ACHN (cell line): ENCODE data around the gene PDE4D.
"Not testable (repeated sequence)": the region's sequence is repeated elsewhere in the genome, so short reads cannot be mapped to it uniquely, and the experiment has no call there.

Source experiments
- DNase-seq: peaks from one replicate; pipeline ENCODE4 v3.0.0-alpha.2; 2015
- in situ Hi-C: cut with HindIII; loops from 2 replicates; pipeline ENCODE4 v1.10.0; 2017; ENCODE audit warnings: low sequenced_read_pairs, low pct_ligation_motif_present, low pct_unique_long_range_greater_than_20kb

Gene PDE4D

GRCh38 chr5:59758566-59758965 is 135.0 kb downstream of the PDE4D start:
- DNase-seq: no peak
- in situ Hi-C loops: no loop called here

GRCh38 chr5:59757442-59757841 is 136.1 kb downstream of the PDE4D start:
- in situ Hi-C loops: no loop called here
- no peak for DNase-seq

GRCh38 chr5:59756373-59757035 is 137.0 kb downstream of the PDE4D start:
- in situ Hi-C loops: no loop called here
- DNase-seq: peak; percentile 78

- in situ Hi-C loops: no loop called here
- DNase-seq: no peak
These were observed 138.1 kb downstream of the PDE4D start for GRCh38 chr5:59755476-59755875.

DNA sequence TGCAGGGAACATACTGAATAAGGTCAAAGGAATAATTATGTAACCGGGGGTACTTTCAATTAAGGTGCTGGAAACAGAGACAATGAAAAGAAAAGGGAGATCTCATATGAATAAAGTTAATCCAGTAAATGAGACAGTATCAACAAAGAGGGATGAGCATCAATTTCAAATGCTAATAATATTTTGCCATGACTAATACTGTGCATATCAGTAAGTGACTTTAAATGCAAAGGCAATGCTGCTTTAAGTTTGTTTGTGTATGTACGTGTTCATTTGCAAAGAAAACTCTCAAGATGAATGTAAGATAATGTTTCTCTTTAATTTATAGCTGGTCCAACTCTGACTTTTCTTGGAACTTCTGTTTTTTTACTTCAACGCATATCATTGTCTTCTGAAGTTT is 139.9 kb downstream of the PDE4D start:
- DNase-seq: no peak
- in situ Hi-C loops: no loop called here

DNA sequence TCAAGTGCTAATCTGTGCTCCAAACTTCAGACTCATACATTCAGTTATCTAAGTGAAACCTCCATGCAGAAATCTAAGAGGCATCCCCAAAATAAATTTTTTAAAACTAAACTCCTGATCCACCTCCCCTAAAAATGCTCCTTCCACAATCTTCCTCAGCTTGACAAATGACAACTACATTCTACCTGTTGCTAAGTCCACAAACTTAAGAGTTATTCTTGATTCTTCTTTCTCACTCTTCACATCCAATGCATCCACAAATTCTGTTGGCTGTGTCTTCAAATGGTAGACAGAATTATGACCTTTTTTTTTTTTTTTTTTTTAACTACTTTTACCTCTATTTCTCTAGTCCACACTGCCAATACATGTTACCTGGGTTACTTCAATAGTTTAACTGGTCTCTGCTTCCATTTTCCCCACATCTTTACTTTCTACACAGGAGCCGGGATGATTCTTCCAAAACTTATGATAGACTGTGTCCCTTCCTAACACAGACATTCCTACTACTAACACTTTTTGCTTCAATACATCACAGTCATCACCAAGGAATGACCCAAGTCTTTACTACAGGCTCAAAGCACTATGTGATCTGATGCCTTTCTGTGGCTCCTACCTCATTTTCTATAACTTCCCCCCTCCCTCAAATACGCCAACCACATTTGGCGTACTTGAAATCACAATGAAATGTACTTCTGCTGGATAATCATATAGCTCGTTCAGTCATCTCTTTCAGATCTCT is 143.6 kb downstream of the PDE4D start:
- DNase-seq: no peak
- in situ Hi-C loops: no loop called here

GRCh38 chr5:59748036-59748663 is 145.4 kb downstream of the PDE4D start:
- in situ Hi-C loops, DNase-seq: not testable (repeated sequence)

GRCh38 chr5:59746241-59746765 is 147.2 kb downstream of the PDE4D start:
- DNase-seq: peak; percentile 48
- in situ Hi-C loops: no loop called here

- in situ Hi-C loops: no loop called here
- no peak for DNase-seq
These were observed 148.1 kb downstream of the PDE4D start for GRCh38 chr5:59745415-59745863.

DNA sequence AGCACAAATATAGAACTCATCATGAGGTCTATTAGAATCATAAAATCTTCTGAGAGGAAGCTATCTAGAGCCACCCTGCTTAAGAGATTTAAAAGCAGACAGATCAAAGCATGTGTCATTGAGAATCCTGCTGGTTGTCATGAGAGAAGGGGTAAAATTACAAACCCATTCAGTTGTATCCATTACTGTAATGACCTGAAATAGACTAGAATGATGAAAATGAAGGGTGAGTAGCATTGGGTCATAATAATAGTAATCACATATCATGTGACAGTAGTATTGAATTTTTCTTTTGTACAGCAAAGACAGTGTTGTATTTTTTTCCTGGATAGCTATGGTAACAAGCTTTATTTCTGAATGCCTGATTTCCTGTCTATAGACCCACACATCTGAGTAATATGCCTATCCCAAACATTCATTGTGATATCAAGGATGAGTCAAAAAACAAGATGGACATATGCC is 149.0 kb downstream of the PDE4D start:
- DNase-seq: no peak
- in situ Hi-C loops: no loop called here

- no peak for DNase-seq
- in situ Hi-C loops: no loop called here
These were observed 151.9 kb downstream of the PDE4D start for GRCh38 chr5:59741599-59741998.

DNA sequence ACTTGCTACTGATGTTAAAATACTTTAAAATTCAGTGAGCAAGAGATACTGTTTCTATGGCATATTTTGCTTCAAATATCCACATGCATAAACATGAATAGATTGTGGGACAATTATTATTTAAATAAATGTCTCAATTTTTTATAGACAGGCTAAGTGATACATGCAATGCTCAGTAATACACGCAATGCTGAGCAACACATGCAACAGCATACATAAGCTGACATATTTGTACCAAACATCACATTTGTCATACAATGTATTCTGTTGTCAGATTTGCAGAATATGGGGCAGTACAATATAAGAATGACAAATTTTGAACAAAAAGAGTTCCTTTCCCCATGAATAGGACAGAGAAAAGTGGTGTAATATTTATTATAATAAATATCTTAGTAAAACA is 155.5 kb downstream of the PDE4D start:
- in situ Hi-C loops: no loop called here
- DNase-seq: no peak

GRCh38 chr5:59732806-59733205 is 160.7 kb downstream of the PDE4D start:
- in situ Hi-C loops: no loop called here

GRCh38 chr5:59732301-59732700 is 161.2 kb downstream of the PDE4D start:
- in situ Hi-C loops: no loop called here

More at GRCh38 chr5:59732806-59733205, 160.7 kb downstream of the PDE4D start:
- no peak for DNase-seq

DNA sequence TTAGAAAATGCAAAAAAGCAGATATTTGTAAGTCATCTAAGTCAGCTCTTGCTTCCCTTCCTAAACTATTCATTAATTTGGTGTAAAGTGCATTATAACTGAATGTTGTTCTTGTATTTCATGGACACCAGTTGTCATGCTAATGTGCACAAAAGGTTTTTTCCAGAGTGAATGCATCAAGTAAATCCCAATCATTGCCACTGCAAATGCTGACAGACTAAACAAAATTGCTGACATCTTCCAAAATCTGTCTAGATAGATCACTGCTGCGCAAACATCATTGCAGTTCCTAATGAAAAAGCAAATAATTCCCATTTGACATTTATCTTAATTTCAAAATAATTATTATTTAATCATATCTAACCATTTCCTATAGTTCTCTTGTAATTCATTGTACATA is 161.7 kb downstream of the PDE4D start:
- no peak for DNase-seq
- in situ Hi-C loops: no loop called here

More at GRCh38 chr5:59732301-59732700, 161.2 kb downstream of the PDE4D start:
- DNase-seq: no peak

DNA sequence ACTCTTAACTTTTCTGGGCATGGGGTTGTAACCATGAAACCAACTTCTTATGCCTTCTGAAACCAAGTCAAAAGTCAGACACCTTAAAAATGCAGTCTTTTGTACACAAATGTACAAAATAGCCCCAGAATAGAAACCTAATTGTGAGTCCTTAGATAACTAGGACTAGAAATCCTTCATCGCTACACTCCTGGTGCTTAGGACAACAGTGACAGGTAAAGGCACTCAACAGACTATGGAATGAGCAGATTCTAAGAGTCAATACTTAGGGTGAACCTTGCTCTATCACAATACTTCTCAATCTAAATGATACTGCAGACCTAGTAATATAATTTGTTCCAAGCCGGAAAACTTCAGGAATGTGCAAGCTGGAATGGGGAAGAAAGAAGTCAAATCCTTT is 163.7 kb downstream of the PDE4D start:
- in situ Hi-C loops: no loop called here
- DNase-seq: no peak

DNA sequence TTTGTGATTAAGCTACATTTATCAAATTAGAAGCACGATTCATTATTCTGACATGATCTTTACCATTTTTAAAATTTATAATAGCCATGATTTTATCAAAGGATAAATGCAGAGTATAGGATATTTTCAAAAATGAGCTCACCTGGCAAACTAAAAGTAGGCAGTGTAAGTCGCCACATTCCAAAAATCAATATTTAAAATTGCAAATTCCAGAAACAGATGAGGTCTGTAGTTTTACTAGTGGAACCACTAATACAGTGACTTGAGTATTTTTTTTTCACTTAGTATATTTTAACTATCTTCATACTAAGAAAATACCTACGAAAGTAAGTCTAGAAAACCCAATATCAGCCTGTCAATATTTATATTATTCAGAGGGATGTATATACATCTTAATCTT is 164.2 kb downstream of the PDE4D start:
- in situ Hi-C loops: no loop called here
- DNase-seq: no peak

- in situ Hi-C loops: no loop called here
- no peak for DNase-seq
These were observed 165.2 kb downstream of the PDE4D start for GRCh38 chr5:59728356-59728755.

GRCh38 chr5:59727186-59727585 is 166.3 kb downstream of the PDE4D start:
- no peak for DNase-seq
- in situ Hi-C loops: no loop called here
